A673 (cell line): Measurements from ENCODE around the gene LTA.

ENCODE experiments used
- EZH2 ChIP-seq: fragments of 200-600 bp; sonication (generic); IDR thresholded peaks from 2 replicates; pipeline ENCODE4 v1.6.1; 2017; ENCODE audit warnings: borderline replicate concordance, low read depth, mild to moderate bottlenecking, mixed read lengths, antibody characterized with exemption, low read length; ENCODE audit not compliant: poor library complexity, severe bottlenecking
- TF ChIP-seq, protein P1 (sequence below): fragments of 300-800, 200-600 bp; sonication (generic); conservative IDR thresholded peaks from 2 replicates; pipeline ENCODE4 v1.5.1; 2017; ENCODE audit warnings: low read depth, mild to moderate bottlenecking, antibody characterized with exemption, low read length, moderate library complexity, mixed read lengths

DNA sequence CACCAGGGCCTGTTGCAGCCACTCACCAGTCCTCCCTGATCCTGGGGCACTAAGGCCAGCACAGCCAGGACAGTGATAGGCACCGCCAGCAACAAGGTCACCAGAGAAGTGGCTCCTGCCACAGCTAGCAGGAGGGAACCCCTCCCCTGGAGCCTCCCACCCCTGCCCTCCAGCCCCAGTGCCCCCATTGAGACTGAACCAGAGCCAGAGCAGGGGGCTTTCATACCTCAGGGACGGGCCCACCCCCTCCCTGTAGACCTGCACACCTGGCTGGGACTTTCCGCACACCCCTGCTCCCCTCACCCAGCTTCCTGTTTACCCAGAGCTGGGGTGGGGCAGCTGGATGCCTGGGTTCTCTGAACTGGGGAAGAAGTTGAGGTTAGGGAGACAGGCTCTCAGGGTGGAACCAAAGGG is 10.1 kb downstream of the LTA start, which contains the start of gene LTB:
- TF ChIP-seq, protein P1, sequence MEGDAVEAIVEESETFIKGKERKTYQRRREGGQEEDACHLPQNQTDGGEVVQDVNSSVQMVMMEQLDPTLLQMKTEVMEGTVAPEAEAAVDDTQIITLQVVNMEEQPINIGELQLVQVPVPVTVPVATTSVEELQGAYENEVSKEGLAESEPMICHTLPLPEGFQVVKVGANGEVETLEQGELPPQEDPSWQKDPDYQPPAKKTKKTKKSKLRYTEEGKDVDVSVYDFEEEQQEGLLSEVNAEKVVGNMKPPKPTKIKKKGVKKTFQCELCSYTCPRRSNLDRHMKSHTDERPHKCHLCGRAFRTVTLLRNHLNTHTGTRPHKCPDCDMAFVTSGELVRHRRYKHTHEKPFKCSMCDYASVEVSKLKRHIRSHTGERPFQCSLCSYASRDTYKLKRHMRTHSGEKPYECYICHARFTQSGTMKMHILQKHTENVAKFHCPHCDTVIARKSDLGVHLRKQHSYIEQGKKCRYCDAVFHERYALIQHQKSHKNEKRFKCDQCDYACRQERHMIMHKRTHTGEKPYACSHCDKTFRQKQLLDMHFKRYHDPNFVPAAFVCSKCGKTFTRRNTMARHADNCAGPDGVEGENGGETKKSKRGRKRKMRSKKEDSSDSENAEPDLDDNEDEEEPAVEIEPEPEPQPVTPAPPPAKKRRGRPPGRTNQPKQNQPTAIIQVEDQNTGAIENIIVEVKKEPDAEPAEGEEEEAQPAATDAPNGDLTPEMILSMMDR: no peak
- TF ChIP-seq EZH2: no peak
